GM13976 (cell line): ENCODE data around the gene EYS.

Experiments used
- DNase-seq: peaks from one replicate; pipeline ENCODE4 v3.0.0; 2012; ENCODE audit warnings: low spot score
- CTCF ChIP-seq: IDR thresholded peaks from 2 replicates; pipeline ENCODE4 v1.5.1; 2012; ENCODE audit warnings: borderline replicate concordance, mild to moderate bottlenecking; ENCODE audit not compliant: insufficient read depth; ENCODE audit errors: extremely low read depth, missing control alignments, control extremely low read depth
- in situ Hi-C: fragments of 300-500 bp; cut with MboI; formaldehyde crosslinking; loops from one replicate; pipeline ENCODE4 v1.12.0; 2022; ENCODE audit warnings: low sequenced_read_pairs, mixed read lengths, inconsistent platforms; ENCODE audit not compliant: unreplicated experiment

EYS gene

GRCh38 chr6:64777941-64778785 lies 928.9 kb downstream of the EYS start:
- DNase-seq, result no peak
- in situ Hi-C loops, result no loop called here
- no peak for TF ChIP-seq CTCF

GRCh38 chr6:64776359-64776758 lies 930.7 kb downstream of the EYS start:
- no peak for TF ChIP-seq CTCF
- in situ Hi-C loops, result no loop called here

GRCh38 chr6:64774881-64775280 lies 932.1 kb downstream of the EYS start:
- no peak for TF ChIP-seq CTCF
- DNase-seq, result no peak
- in situ Hi-C loops, result no loop called here

More at GRCh38 chr6:64776359-64776758, 930.7 kb downstream of the EYS start:
- DNase-seq, result no peak

- no peak for TF ChIP-seq CTCF
- DNase-seq, result no peak
- in situ Hi-C loops, result no loop called here
These were observed 956.1 kb downstream of the EYS start for GRCh38 chr6:64750910-64751309.

- in situ Hi-C loops, result no loop called here
These were observed 969.6 kb downstream of the EYS start for GRCh38 chr6:64737418-64737817.

GRCh38 chr6:64736421-64736950 lies 970.5 kb downstream of the EYS start:
- DNase-seq, result no peak
- TF ChIP-seq CTCF, result no peak
- in situ Hi-C loops, result no loop called here

More at GRCh38 chr6:64737418-64737817, 969.6 kb downstream of the EYS start:
- no peak for DNase-seq
- TF ChIP-seq CTCF, result no peak
